IMR-90 (cell line): ENCODE measurements around the gene SP3. TPM values are rescaled to one million over a fixed set of nuclear protein-coding genes. Genes with fewer than 3 reads are reported as not detected.
A peak's percentile ranks its signal among the peaks of the same experiment; 100 is the strongest.

ENCODE experiments used
- ATAC-seq: fragments of 200-7000 bp; cut with Tn5 transposase; 2 replicates; pipeline ENCODE4 v1.9.1; 2020; ENCODE audit warnings: low read depth, mild to moderate bottlenecking, moderate library complexity
- BruUV-seq: library from RNA; stranded (reverse); fragments of 400-500 nt; replicated peaks from 2 replicates; lab custom pipeline; 2021; lab: Mats Ljungman, UMichigan
- CTCF ChIA-PET: fragments of 300-600 bp; formaldehyde crosslinking; extraction: SDS; loops from one replicate; lab custom pipeline; 2021; ENCODE audit warnings: antibody characterized with exemption; lab: Yijun Ruan, JAX
- POLR2A ChIA-PET: fragments of 300-600 bp; sonication (Branson Sonifier 250); formaldehyde crosslinking; loops from one replicate; lab custom pipeline; 2022; ENCODE audit warnings: antibody characterized with exemption; ENCODE audit not compliant: unreplicated experiment; lab: Charles Lee
- DNase-seq: peaks from one replicate; pipeline ENCODE4 v3.0.0; 2013
- H2AFZ ChIP-seq: replicated peaks from 2 replicates; pipeline ENCODE3; 2013; ENCODE audit warnings: low read length, mild to moderate bottlenecking; ENCODE audit not compliant: poor library complexity
- H2AK5ac ChIP-seq: 2 replicates; pipeline ENCODE4 v1.6.1; 2013; ENCODE audit warnings: low read depth, low read length, inconsistent platforms
- H2AK9ac ChIP-seq: replicated peaks from 2 replicates; pipeline ENCODE3; 2013; ENCODE audit warnings: mild to moderate bottlenecking, low read depth, low read length, moderate library complexity; ENCODE audit not compliant: poor library complexity
- H2BK120ac ChIP-seq: 2 replicates; pipeline ENCODE4 v1.6.1; 2013; ENCODE audit warnings: low read depth, low read length, inconsistent platforms
- H2BK15ac ChIP-seq: 3 replicates; pipeline ENCODE4 v1.6.1; 2013; ENCODE audit warnings: low read depth, low read length, inconsistent platforms
- H2BK20ac ChIP-seq: 2 replicates; pipeline ENCODE4 v1.6.1; 2013; ENCODE audit warnings: low read depth, mild to moderate bottlenecking, inconsistent platforms, low read length, moderate library complexity
- H2BK5ac ChIP-seq: 2 replicates; pipeline ENCODE4 v1.6.1; 2013; ENCODE audit warnings: mild to moderate bottlenecking, low read depth, low read length, inconsistent platforms; ENCODE audit not compliant: poor library complexity, severe bottlenecking
- H3K14ac ChIP-seq: replicated peaks from 2 replicates; pipeline ENCODE4 v1.6.1; 2013; ENCODE audit warnings: low read depth, low read length, inconsistent platforms
- H3K18ac ChIP-seq: 2 replicates; pipeline ENCODE4 v1.6.1; 2013; ENCODE audit warnings: low read depth, low read length, control low read depth
- H3K23ac ChIP-seq: 2 replicates; pipeline ENCODE4 v1.6.1; 2013; ENCODE audit warnings: low read depth, low read length, inconsistent platforms
- H3K27ac ChIP-seq: 2 replicates; pipeline ENCODE4 v1.5.1; 2013; ENCODE audit warnings: mild to moderate bottlenecking, control low read depth, low read length; ENCODE audit not compliant: insufficient read depth
- H3K27me3 ChIP-seq: 2 replicates; pipeline ENCODE4 v1.6.1; 2013; ENCODE audit warnings: low read length; ENCODE audit not compliant: control insufficient read depth, insufficient read depth
- H3K36me3 ChIP-seq: 2 replicates; pipeline ENCODE4 v1.6.1; 2013; ENCODE audit warnings: low read length, mixed read lengths; ENCODE audit not compliant: control insufficient read depth, insufficient read depth
- H3K4ac ChIP-seq: 2 replicates; pipeline ENCODE4 v1.6.1; 2013; ENCODE audit warnings: low read depth, low read length, inconsistent platforms
- H3K4me1 ChIP-seq: 2 replicates; pipeline ENCODE4 v1.6.1; 2013; ENCODE audit warnings: low read length, mixed read lengths; ENCODE audit not compliant: control insufficient read depth, insufficient read depth
- H3K4me2 ChIP-seq: 2 replicates; pipeline ENCODE4 v1.6.1; 2013; ENCODE audit warnings: low read depth, mild to moderate bottlenecking, control low read depth, low read length, moderate library complexity
- H3K4me3 ChIP-seq: 2 replicates; pipeline ENCODE4 v1.5.1; 2013; ENCODE audit warnings: low read depth, mild to moderate bottlenecking, control low read depth, low read length, moderate library complexity; ENCODE audit not compliant: insufficient read depth
- H3K56ac ChIP-seq: 2 replicates; pipeline ENCODE4 v1.6.1; 2013; ENCODE audit warnings: low read length, inconsistent platforms; ENCODE audit not compliant: insufficient read depth; ENCODE audit errors: extremely low read depth
- H3K79me1 ChIP-seq, 2 experiments: 2 replicates each; pipeline ENCODE4 v1.6.1; 2013; ENCODE audit warnings: low read length in 2 of 2, inconsistent platforms in 1 of 2, low read depth in 1 of 2
- H3K9ac ChIP-seq: 2 replicates; pipeline ENCODE4 v1.6.1; 2013; ENCODE audit warnings: low read depth, low read length, control low read depth
- H3K9me1 ChIP-seq: 2 replicates; pipeline ENCODE4 v1.6.1; 2013; ENCODE audit warnings: low read length, inconsistent platforms; ENCODE audit not compliant: insufficient read depth
- H3K9me3 ChIP-seq: 2 replicates; pipeline ENCODE4 v1.6.1; 2013; ENCODE audit warnings: low read length; ENCODE audit not compliant: control insufficient read depth, insufficient read depth
- H4K20me1 ChIP-seq: 2 replicates; pipeline ENCODE4 v1.6.1; 2013; ENCODE audit warnings: low read length, inconsistent platforms; ENCODE audit not compliant: insufficient read depth
- H4K5ac ChIP-seq: 2 replicates; pipeline ENCODE4 v1.6.1; 2013; ENCODE audit warnings: mild to moderate bottlenecking, low read depth, low read length, control low read depth
- H4K8ac ChIP-seq, 2 experiments: 2 replicates each; pipeline ENCODE4 v1.6.1; 2013; ENCODE audit warnings: low read depth in 2 of 2, low read length in 2 of 2, control low read depth in 1 of 2, inconsistent platforms in 1 of 2
- H4K91ac ChIP-seq: 2 replicates; pipeline ENCODE4 v1.6.1; 2013; ENCODE audit warnings: low read depth, low read length, inconsistent platforms; ENCODE audit not compliant: insufficient read depth
- RCOR1 ChIP-seq: IDR thresholded peaks from 2 replicates; pipeline ENCODE4 v1.6.1; 2012; ENCODE audit warnings: mild to moderate bottlenecking, low read length, improper control_type of control experiment; ENCODE audit not compliant: insufficient replicate concordance
- RFX5 ChIP-seq: IDR thresholded peaks from 2 replicates; pipeline ENCODE4 v1.8.0; 2012; ENCODE audit warnings: low read depth, mild to moderate bottlenecking, low read length, moderate library complexity
- WGBS, 2 experiments: methylation state at CpG; one replicate each; pipeline versions ENCODE4 v1.1.5 to v1.1.7; 2013; ENCODE audit warnings: missing lambda C conversion rate in 2 of 2; ENCODE audit not compliant: insufficient read length in 1 of 2; ENCODE audit errors: extremely low coverage in 2 of 2; 5-methylcytosine and 5-hydroxymethylcytosine counted together
- dilution Hi-C: fragments of 300-500 bp; cut with HindIII; formaldehyde crosslinking; loops from one replicate; pipeline ENCODE4 v1.14.3; 2018; ENCODE audit warnings: low sequenced_read_pairs; ENCODE audit not compliant: unreplicated experiment
- in situ Hi-C: fragments of 300-500 bp; cut with MboI; formaldehyde crosslinking; loops from 3 replicates; pipeline ENCODE4 v1.14.3; 2019; ENCODE audit warnings: low sequenced_read_pairs, inconsistent platforms, mixed read lengths
- intact Hi-C: fragments of 100-400 bp; cut with micrococcal nuclease; formaldehyde crosslinking; loops from 2 replicates; pipeline ENCODE4 v1.10.0; 2022
- polyA plus RNA-seq, 3 experiments: library from polyadenylated mRNA; depleted of rRNA; stranded (reverse); fragments of >200 nt; gene quantifications; 2 replicates each; pipeline ENCODE4 v1.2.3, GENCODE V29; 2012; ENCODE audit warnings: low replicate concordance in 1 of 3
- total RNA-seq: library from RNA; depleted of rRNA; stranded (reverse); fragments of >200 nt; gene quantifications from 2 replicates; pipeline ENCODE4 v1.2.3, GENCODE V29; 2012

Gene SP3
- total and polyA plus RNA-seq, 2 of the 4 experiments (the other 2 are of a cell fraction), result 26.7 to 136 TPM

- H2BK15ac ChIP-seq, result no peak overlapping the region
Observed at GRCh38 chr2:173940208-173941020, 24.8 kb downstream of the SP3 start.

More at GRCh38 chr2:173940208-173941020, 24.8 kb downstream of the SP3 start:
- Histone ChIP-seq H3K4ac (no peak overlapping the region), H4K91ac (no peak overlapping the region), H4K5ac (no peak overlapping the region), H2AFZ (no peak overlapping the region), H3K14ac (no peak overlapping the region), H3K79me1 (peaks cover 9 to 61% of the 10 kb centered on the region in 2 experiments), H2AK5ac (no peak overlapping the region), H3K4me2 (no peak overlapping the region), H2AK9ac (no peak overlapping the region), H3K4me3 (no peak overlapping the region), H3K23ac (peak overlapping the region; percentile 26; the same call in 1 of the 2 replicates), H4K8ac (no peak overlapping the region), H3K27ac (no peak overlapping the region), H3K9me3 (no peaks in the 10 kb centered on the region), H2BK20ac (no peak overlapping the region), H3K56ac (no peak overlapping the region), H3K18ac (no peak overlapping the region), H3K36me3 (0 out of 2 replicates have a peak, but pooled peaks cover 2% of the 10 kb centered on the region), H3K27me3 (no peaks in the 10 kb centered on the region), H2BK120ac (no peak overlapping the region), H4K20me1 (peaks cover 79% of the 10 kb centered on the region), H3K9me1 (peaks cover 10% of the 10 kb centered on the region; the same call in 1 of the 2 replicates), H2BK5ac (no peak overlapping the region), H3K4me1 (peaks cover 4% of the 10 kb centered on the region), H3K9ac (no peak overlapping the region)
- ChIA-PET POLR2A (no interaction called here), CTCF (no interaction called here)
- intact Hi-C loops, result loop anchor here (10.0 kb wide), 1 partner anchor 286 kb away; no protein-coding TSS in a partner anchor
- TF ChIP-seq RCOR1 (no peak), RFX5 (no peak)
- dilution Hi-C loops, result no loop called here
- 96% methylated on average over 5 of the region's 5 CpGs; no CpG with 5 or more reads in 1 of the 2 experiments for WGBS, 2 experiments
- in situ Hi-C loops, result no loop called here
- no peak for ATAC-seq
- DNase-seq, result no peak
- no TSS peak for BruUV-seq
